Calu3 (cell line): ENCODE data around the gene THUMPD3. TPM values are rescaled to one million over a fixed set of nuclear protein-coding genes. Genes with fewer than 3 reads are reported as not detected.

Source experiments
- BruUV-seq: library from RNA; stranded (reverse); fragments of 400-500 nt; replicated peaks from 2 replicates; lab custom pipeline; 2021; lab: Mats Ljungman, UMichigan
- CTCF ChIA-PET: fragments of 300-600 bp; sonication (Branson Sonifier 250); formaldehyde crosslinking; loops from one replicate; lab custom pipeline; 2022; ENCODE audit warnings: antibody characterized with exemption; lab: Charles Lee
- DNase-seq: peaks from one replicate; pipeline ENCODE4 v3.0.0; 2022
- H3K27ac Mint-ChIP-seq: one replicate; pipeline ENCODE4 v1.8.0; 2022; ENCODE audit warnings: mixed read lengths; ENCODE audit not compliant: unreplicated experiment
- H3K27me3 Mint-ChIP-seq: one replicate; pipeline ENCODE4 v1.8.0; 2022; ENCODE audit warnings: mixed read lengths; ENCODE audit not compliant: unreplicated experiment
- H3K36me3 Mint-ChIP-seq: one replicate; pipeline ENCODE4 v1.8.0; 2022; ENCODE audit warnings: mild to moderate bottlenecking, moderate library complexity, mixed read lengths; ENCODE audit not compliant: insufficient read depth, unreplicated experiment
- H3K4me1 Mint-ChIP-seq: one replicate; pipeline ENCODE4 v1.8.0; 2022; ENCODE audit warnings: mild to moderate bottlenecking, low read depth, mixed read lengths; ENCODE audit not compliant: unreplicated experiment
- H3K4me3 Mint-ChIP-seq: one replicate; pipeline ENCODE4 v1.8.0; 2022; ENCODE audit warnings: mild to moderate bottlenecking, low read depth, moderate library complexity, mixed read lengths; ENCODE audit not compliant: unreplicated experiment
- H3K9me3 Mint-ChIP-seq: one replicate; pipeline ENCODE4 v1.8.0; 2022; ENCODE audit warnings: low read depth, mixed read lengths; ENCODE audit not compliant: unreplicated experiment
- intact Hi-C: fragments of 100-400 bp; cut with micrococcal nuclease; formaldehyde crosslinking; loops from one replicate; pipeline ENCODE4 v1.10.0; 2022; ENCODE audit not compliant: unreplicated experiment
- total RNA-seq: library from RNA; stranded (reverse); gene quantifications from 2 replicates; pipeline ENCODE4 v1.2.3, GENCODE V29; 2022
- TF ChIP-seq, protein P1 (sequence below): fragments of 200-600 bp; IDR thresholded peaks from one replicate; pipeline ENCODE4 v1.8.0; 2022; ENCODE audit warnings: antibody characterized with exemption; ENCODE audit not compliant: unreplicated experiment

THUMPD3 gene
- total RNA-seq, 1 experiment from 2014 or later = 57.7 TPM

DNA sequence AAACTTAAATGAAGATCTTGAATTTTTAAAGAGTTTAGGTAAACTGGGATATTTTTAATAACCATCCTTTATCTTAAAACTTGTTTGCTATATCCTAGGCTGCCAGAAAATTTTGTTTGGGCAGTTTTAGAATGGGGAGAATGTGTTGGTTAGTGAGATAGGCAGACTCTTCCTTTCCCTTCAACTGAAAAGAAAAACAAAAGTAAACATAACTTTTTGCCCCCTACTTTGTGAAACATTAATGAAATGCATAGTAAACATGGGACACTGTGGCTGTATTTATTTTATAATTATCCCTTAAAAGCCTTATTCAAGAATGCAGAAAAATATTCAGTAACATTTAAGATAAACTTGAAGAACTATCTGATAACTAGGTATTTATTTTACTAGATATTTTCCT lies 65.6 kb downstream of the THUMPD3 start:
- no peaks in the 10 kb centered on the region for H3K27me3 Mint-ChIP-seq
- H3K9me3 Mint-ChIP-seq = no peaks in the 10 kb centered on the region
- H3K4me1 Mint-ChIP-seq = peaks cover 34% of the 10 kb centered on the region
- no peak for DNase-seq
- H3K36me3 Mint-ChIP-seq = peaks cover 68% of the 10 kb centered on the region
- TF ChIP-seq, protein P1, sequence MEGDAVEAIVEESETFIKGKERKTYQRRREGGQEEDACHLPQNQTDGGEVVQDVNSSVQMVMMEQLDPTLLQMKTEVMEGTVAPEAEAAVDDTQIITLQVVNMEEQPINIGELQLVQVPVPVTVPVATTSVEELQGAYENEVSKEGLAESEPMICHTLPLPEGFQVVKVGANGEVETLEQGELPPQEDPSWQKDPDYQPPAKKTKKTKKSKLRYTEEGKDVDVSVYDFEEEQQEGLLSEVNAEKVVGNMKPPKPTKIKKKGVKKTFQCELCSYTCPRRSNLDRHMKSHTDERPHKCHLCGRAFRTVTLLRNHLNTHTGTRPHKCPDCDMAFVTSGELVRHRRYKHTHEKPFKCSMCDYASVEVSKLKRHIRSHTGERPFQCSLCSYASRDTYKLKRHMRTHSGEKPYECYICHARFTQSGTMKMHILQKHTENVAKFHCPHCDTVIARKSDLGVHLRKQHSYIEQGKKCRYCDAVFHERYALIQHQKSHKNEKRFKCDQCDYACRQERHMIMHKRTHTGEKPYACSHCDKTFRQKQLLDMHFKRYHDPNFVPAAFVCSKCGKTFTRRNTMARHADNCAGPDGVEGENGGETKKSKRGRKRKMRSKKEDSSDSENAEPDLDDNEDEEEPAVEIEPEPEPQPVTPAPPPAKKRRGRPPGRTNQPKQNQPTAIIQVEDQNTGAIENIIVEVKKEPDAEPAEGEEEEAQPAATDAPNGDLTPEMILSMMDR = no peak
- H3K4me3 Mint-ChIP-seq = no peak overlapping the region
- BruUV-seq = no TSS peak
- peak overlapping the region; percentile 56 for H3K27ac Mint-ChIP-seq
- intact Hi-C loops = no loop called here
- CTCF ChIA-PET = interaction anchor here (0.7 kb wide), 1 partner anchor 1922 kb away, joined by 3 read pairs; no protein-coding TSS in a partner anchor

DNA sequence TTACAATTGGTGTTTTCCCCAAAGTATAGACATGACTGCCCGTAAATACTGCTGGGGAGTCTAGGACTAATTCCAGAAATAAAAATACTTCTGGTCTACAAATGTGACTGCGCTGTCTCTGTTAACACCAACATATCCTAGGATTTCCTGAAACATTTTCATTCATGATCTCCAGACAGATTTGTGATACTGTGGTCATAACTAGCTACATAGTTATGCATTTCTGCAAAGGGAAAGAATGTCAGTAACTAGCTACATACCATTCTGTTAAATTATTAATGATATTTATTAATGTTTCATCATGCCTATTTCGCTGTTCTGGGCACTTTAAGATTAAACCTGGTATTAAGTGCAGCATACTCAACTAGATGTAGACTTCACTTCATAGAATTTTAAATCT lies 67.9 kb downstream of the THUMPD3 start:
- Mint-ChIP-seq H3K27me3 (no peaks in the 10 kb centered on the region), H3K27ac (no peak overlapping the region), H3K4me3 (no peak overlapping the region), H3K36me3 (peaks cover 74% of the 10 kb centered on the region), H3K9me3 (no peaks in the 10 kb centered on the region), H3K4me1 (peaks cover 24% of the 10 kb centered on the region)
- CTCF ChIA-PET = no interaction called here
- TF ChIP-seq, protein P1 = no peak
- BruUV-seq = TSS peak; percentile 18
- intact Hi-C loops = no loop called here
- DNase-seq = no peak

DNA sequence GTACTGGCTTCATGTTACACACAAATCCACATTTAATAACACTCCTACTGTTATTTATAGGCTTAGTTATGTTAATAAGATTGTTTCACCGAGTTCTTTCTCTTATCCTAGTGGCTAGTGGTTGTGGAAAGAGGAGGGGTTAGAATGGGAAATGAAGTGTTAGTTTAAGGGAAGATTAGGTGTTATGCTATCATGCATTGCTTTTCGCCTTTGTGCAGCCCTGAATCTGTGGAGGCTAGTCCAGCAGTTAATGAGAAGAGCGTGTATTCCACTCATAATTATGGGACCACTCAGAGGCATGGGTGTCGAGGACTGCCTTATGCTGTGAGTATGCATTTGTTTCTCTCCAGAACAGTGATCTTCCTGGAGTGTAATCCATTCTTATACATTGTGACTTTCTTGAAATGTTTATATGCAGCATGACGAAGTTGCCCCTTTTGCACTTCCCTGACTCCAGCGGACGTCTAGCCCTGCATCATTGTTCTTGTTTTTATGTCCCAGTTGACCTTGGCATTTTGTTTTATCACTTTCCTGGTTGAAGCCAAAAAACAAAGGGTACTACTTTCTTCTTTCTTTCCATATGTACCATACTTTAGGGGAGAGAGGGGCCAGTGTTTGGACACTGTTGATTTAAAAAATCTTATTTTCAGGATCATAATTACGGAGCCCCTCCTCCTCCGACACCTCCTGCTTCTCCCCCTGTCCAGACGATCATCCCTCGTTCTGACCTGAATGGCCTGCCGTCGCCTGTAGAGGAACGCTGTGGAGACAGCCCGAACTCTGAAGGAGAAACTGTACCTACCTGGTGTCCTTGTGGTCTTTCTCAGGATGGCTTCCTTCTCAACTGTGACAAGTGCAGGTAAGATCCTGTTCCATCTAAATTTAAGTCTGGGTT lies 71.0 kb downstream of the THUMPD3 start:
- Mint-ChIP-seq H3K27ac (peak overlapping the region; percentile 31), H3K36me3 (peaks cover 54% of the 10 kb centered on the region), H3K27me3 (no peaks in the 10 kb centered on the region), H3K4me1 (peaks cover 12% of the 10 kb centered on the region), H3K4me3 (no peak overlapping the region), H3K9me3 (no peaks in the 10 kb centered on the region)
- no TSS peak for BruUV-seq
- DNase-seq = no peak
- intact Hi-C loops = no loop called here
- CTCF ChIA-PET = no interaction called here
- TF ChIP-seq, protein P1 = no peak

DNA sequence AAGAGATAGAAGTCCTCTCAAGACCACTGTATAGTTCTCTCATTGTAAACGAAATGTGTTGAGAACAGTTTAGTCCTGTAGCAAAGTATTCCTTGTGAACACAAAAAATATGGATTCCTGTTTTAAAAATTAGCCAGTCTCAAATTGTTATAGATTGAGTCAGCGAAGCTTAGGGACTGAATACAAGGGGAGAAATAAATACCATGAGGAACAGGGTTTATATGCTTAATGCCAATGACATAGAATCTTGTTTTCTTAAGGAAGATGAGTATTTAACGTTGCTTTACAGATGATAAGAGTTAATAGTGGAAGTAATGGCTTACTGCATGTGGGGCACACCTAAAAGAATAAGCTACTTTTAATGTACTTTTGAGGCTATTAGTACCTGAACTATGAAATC lies 72.5 kb downstream of the THUMPD3 start:
- no peak overlapping the region for H3K4me3 Mint-ChIP-seq
- no TSS peak for BruUV-seq
- intact Hi-C loops = no loop called here
- no peaks in the 10 kb centered on the region for H3K9me3 Mint-ChIP-seq
- CTCF ChIA-PET = no interaction called here
- H3K27ac Mint-ChIP-seq = no peak overlapping the region
- TF ChIP-seq, protein P1 = no peak
- no peaks in the 10 kb centered on the region for H3K4me1 Mint-ChIP-seq
- no peaks in the 10 kb centered on the region for H3K27me3 Mint-ChIP-seq
- no peak for DNase-seq
- peaks cover 48% of the 10 kb centered on the region for H3K36me3 Mint-ChIP-seq

Other genes with a start within 250 kb of the THUMPD3 start
- 8.2 and 9.7 TPM in 2 replicates for gene SRGAP3, start 113.4 kb upstream of the THUMPD3 start, total RNA-seq
- 132 and 158 TPM in 2 replicates for gene SETD5, start 34.6 kb downstream of the THUMPD3 start, total RNA-seq
- gene LHFPL4, start 190.8 kb downstream of the THUMPD3 start, total RNA-seq = not detected in 2 replicates